ENCODE measurements around the gene ADAMTS15. TPM values are rescaled to one million over a fixed set of nuclear protein-coding genes. Genes with fewer than 3 reads are reported as not detected.

ADAMTS15 gene
- total RNA-seq, 3 donors from 2014 or later, result 1.8 to 7.8 (median 3.5) TPM

GRCh38 chr11:130459521-130459920 is 11.1 kb downstream of the ADAMTS15 start:
- Histone ChIP-seq H3K4me1 (ENCODE audit: low read depth) (no peaks in the 10 kb centered on the region), H3K4me3 (no peak overlapping the region), H3K9me3 (no peaks in the 10 kb centered on the region), H3K36me3 (ENCODE audit: low read depth) (no peaks in the 10 kb centered on the region)
- no peak for TF ChIP-seq CTCF (IDR thresholded peaks at IDR 0.05)
- ATAC-seq (no peak), DNase-seq (no peak)
- intact Hi-C loops (cut with DNase I, micrococcal nuclease), result no loop called here

GRCh38 chr11:130462101-130462885 is 13.8 kb downstream of the ADAMTS15 start:
- Histone ChIP-seq H3K36me3 (ENCODE audit: low read depth) (no peaks in the 10 kb centered on the region), H3K4me3 (no peak overlapping the region), H3K4me1 (ENCODE audit: low read depth) (no peaks in the 10 kb centered on the region), H3K9me3 (no peaks in the 10 kb centered on the region)
- DNase-seq (no peak), ATAC-seq (no peak)
- intact Hi-C loops (cut with DNase I, micrococcal nuclease), result no loop called here
- no peak for TF ChIP-seq CTCF (IDR thresholded peaks at IDR 0.05)

GRCh38 chr11:130462931-130463330 is 14.5 kb downstream of the ADAMTS15 start:
- Histone ChIP-seq H3K9me3 (no peaks in the 10 kb centered on the region), H3K4me3 (no peak overlapping the region), H3K36me3 (ENCODE audit: low read depth) (no peaks in the 10 kb centered on the region), H3K4me1 (ENCODE audit: low read depth) (no peaks in the 10 kb centered on the region)
- intact Hi-C loops (cut with DNase I, micrococcal nuclease), result no loop called here
- no peak for TF ChIP-seq CTCF (IDR thresholded peaks at IDR 0.05)
- DNase-seq (no peak), ATAC-seq (no peak)

GRCh38 chr11:130464291-130464812 is 15.9 kb downstream of the ADAMTS15 start:
- no peak for ATAC-seq
- Histone ChIP-seq H3K9me3 (no peaks in the 10 kb centered on the region), H3K4me3 (no peak overlapping the region), H3K4me1 (ENCODE audit: low read depth) (no peaks in the 10 kb centered on the region), H3K36me3 (ENCODE audit: low read depth) (no peaks in the 10 kb centered on the region)
- intact Hi-C loops (cut with DNase I, micrococcal nuclease), result no loop called here
- no peak for TF ChIP-seq CTCF (IDR thresholded peaks at IDR 0.05)
- no peak for DNase-seq

- TF ChIP-seq CTCF (IDR thresholded peaks at IDR 0.05), result no peak
- ATAC-seq, result no peak
- H3K36me3 ChIP-seq (ENCODE audit: low read depth), result no peaks in the 10 kb centered on the region
- no peaks in the 10 kb centered on the region for H3K9me3 ChIP-seq
- no peaks in the 10 kb centered on the region for H3K4me1 ChIP-seq (ENCODE audit: low read depth)
- intact Hi-C loops (cut with DNase I, micrococcal nuclease), result no loop called here
- H3K4me3 ChIP-seq, result no peak overlapping the region
- DNase-seq, result no peak
Observed at GRCh38 chr11:130465263-130465662, 16.8 kb downstream of the ADAMTS15 start.

All from mucosa of descending colon (tissue), 3 donors.